Ishikawa (cell line): ENCODE results near the gene STK17B.

Experiments
- CEBPB ChIP-seq: IDR thresholded peaks from 2 replicates; pipeline ENCODE4 v1.6.1; 2012
- CREB1 ChIP-seq: IDR thresholded peaks from 2 replicates; pipeline ENCODE4 v1.6.1; 2012; ENCODE audit warnings: low read depth
- EGR1 ChIP-seq: IDR thresholded peaks from 2 replicates; pipeline ENCODE4 v1.6.1; 2012
- EP300 ChIP-seq: IDR thresholded peaks from 2 replicates; pipeline ENCODE4 v1.6.1; 2012; ENCODE audit warnings: borderline replicate concordance
- FOXM1 ChIP-seq: IDR thresholded peaks from 2 replicates; pipeline ENCODE4 v1.6.1; 2012; ENCODE audit warnings: low read depth, borderline replicate concordance
- MAX ChIP-seq: IDR thresholded peaks from 2 replicates; pipeline ENCODE4 v1.6.1; 2012
- NFIC ChIP-seq: IDR thresholded peaks from 2 replicates; pipeline ENCODE4 v1.6.1; 2012
- RAD21 ChIP-seq: IDR thresholded peaks from 2 replicates; pipeline ENCODE4 v1.6.1; 2012; ENCODE audit warnings: low read depth
- TAF1 ChIP-seq: IDR thresholded peaks from 2 replicates; pipeline ENCODE4 v1.6.1; 2012; ENCODE audit warnings: low read depth, mild to moderate bottlenecking
- TCF12 ChIP-seq: IDR thresholded peaks from 2 replicates; pipeline ENCODE4 v1.6.1; 2012; ENCODE audit warnings: low read depth
- TEAD4 ChIP-seq: IDR thresholded peaks from 2 replicates; pipeline ENCODE4 v1.6.1; 2012
- YY1 ChIP-seq: IDR thresholded peaks from 2 replicates; pipeline ENCODE4 v1.6.1; 2012; ENCODE audit warnings: low read depth
- ZBTB7A ChIP-seq: IDR thresholded peaks from 2 replicates; pipeline ENCODE4 v1.6.1; 2012; ENCODE audit warnings: low read depth
- TF ChIP-seq, protein P1 (sequence below): IDR thresholded peaks from 2 replicates; pipeline ENCODE4 v1.6.1; 2012
- TF ChIP-seq, protein P2 (sequence below): IDR thresholded peaks from 2 replicates; pipeline ENCODE4 v1.6.1; 2012; ENCODE audit warnings: low read depth, mild to moderate bottlenecking

STK17B gene

DNA sequence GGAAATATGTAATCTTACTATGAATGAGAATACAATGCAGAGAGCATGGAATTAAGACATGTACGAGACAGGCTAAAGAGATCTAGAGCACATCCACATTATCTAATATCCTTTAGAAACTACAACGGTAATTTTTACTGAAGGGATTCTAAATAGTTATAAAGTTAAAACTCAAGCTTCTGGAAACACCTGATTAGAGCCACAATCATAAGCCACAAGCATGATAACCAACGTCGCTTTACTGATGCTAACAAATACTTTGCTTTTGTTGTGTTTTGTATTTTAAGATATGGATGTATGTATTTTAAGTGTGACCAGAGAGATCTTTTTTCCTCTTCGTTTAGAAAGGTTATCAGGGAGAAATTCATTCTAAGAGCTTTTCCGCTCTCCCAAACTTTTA is 44.0 kb upstream of the STK17B start:
- TF ChIP-seq CEBPB = no peak
- no peak for TF ChIP-seq TAF1

DNA sequence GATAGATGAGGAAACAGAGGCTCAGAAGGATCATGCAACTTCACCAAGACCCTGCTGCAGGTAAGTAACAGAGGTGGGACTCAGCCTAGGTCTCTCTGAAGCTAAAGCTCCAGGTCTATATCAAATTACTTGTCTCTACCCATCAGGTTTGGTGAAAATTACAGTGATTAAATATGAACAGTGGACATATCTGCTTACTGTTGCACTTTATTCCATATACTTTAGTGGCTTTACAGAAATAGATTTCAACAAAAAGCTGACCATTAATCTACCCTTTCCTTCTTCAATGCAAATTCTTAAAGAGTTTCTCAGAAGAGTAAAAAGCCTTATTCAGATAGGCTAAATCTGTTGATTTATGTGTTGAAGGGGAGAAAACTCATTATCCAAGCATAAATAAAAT is 42.8 kb upstream of the STK17B start:
- TF ChIP-seq MAX (no peak), TEAD4 (no peak), CEBPB (no peak), YY1 (no peak), TAF1 (no peak), CREB1 (no peak), EP300 (no peak), EGR1 (no peak), FOXM1 (no peak), NFIC (no peak), ZBTB7A (no peak), TCF12 (no peak), RAD21 (no peak)
- TF ChIP-seq, protein P1, sequence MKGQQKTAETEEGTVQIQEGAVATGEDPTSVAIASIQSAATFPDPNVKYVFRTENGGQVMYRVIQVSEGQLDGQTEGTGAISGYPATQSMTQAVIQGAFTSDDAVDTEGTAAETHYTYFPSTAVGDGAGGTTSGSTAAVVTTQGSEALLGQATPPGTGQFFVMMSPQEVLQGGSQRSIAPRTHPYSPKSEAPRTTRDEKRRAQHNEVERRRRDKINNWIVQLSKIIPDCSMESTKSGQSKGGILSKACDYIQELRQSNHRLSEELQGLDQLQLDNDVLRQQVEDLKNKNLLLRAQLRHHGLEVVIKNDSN = no peak
- TF ChIP-seq, protein P2, sequence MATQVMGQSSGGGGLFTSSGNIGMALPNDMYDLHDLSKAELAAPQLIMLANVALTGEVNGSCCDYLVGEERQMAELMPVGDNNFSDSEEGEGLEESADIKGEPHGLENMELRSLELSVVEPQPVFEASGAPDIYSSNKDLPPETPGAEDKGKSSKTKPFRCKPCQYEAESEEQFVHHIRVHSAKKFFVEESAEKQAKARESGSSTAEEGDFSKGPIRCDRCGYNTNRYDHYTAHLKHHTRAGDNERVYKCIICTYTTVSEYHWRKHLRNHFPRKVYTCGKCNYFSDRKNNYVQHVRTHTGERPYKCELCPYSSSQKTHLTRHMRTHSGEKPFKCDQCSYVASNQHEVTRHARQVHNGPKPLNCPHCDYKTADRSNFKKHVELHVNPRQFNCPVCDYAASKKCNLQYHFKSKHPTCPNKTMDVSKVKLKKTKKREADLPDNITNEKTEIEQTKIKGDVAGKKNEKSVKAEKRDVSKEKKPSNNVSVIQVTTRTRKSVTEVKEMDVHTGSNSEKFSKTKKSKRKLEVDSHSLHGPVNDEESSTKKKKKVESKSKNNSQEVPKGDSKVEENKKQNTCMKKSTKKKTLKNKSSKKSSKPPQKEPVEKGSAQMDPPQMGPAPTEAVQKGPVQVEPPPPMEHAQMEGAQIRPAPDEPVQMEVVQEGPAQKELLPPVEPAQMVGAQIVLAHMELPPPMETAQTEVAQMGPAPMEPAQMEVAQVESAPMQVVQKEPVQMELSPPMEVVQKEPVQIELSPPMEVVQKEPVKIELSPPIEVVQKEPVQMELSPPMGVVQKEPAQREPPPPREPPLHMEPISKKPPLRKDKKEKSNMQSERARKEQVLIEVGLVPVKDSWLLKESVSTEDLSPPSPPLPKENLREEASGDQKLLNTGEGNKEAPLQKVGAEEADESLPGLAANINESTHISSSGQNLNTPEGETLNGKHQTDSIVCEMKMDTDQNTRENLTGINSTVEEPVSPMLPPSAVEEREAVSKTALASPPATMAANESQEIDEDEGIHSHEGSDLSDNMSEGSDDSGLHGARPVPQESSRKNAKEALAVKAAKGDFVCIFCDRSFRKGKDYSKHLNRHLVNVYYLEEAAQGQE = no peak

DNA sequence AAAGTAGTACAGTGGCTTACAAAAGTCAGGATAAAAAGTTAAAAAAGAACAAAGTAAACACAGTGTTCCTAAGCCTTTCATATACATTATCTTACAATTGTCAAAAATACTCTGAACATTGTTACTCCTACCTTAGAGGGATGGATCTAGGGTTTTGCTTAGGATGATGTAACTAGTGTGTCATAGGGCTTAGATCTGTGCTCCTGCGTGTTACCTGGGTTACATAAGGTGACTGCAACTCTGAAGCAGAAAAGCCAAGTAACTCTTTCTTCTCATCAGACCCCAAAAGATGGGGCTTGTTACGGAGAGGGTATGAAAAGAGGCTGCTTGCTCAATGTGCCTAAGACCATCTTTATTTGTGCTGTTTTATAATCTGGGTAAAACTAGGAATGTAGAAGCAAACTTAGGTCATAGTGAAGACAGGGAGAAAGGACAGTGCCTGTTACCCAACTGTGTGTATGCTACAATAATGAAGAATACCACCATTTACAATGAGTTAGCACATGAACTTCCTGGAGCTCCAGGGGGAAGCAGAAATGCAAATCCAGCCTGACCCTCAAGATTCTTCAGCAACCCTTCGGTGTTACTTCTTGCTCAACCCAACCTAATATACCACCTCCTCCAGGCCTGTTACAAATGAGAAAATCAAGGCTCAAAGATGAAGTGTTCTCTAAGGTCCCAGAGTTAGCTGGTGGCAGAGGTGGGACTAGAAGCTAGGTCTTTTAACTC is 42.0 kb upstream of the STK17B start:
- no peak for TF ChIP-seq TCF12
- no peak for TF ChIP-seq TAF1
- TF ChIP-seq YY1 = no peak
- TF ChIP-seq, protein P1 = no peak
- no peak for TF ChIP-seq FOXM1
- TF ChIP-seq RAD21 = no peak
- TF ChIP-seq MAX = no peak
- TF ChIP-seq NFIC = no peak
- TF ChIP-seq EP300 = no peak
- no peak for TF ChIP-seq CREB1
- TF ChIP-seq, protein P2 = no peak

GRCh38 chr2:196208915-196209314 is 37.5 kb upstream of the STK17B start:
- TF ChIP-seq YY1 = no peak
- TF ChIP-seq CEBPB = peak; percentile 24; the same call in 1 of the 2 replicates
- no peak for TF ChIP-seq MAX
- TF ChIP-seq EP300 = peak; percentile 44; the same call in 1 of the 2 replicates
- peak; percentile 15; the same call in 1 of the 2 replicates for TF ChIP-seq TEAD4
- TF ChIP-seq RAD21 = peak; percentile 3; the same call in 1 of the 2 replicates
- TF ChIP-seq ZBTB7A = no peak
- no peak for TF ChIP-seq NFIC
- TF ChIP-seq, protein P1 = no peak
- no peak for TF ChIP-seq TAF1
- no peak for TF ChIP-seq FOXM1

DNA sequence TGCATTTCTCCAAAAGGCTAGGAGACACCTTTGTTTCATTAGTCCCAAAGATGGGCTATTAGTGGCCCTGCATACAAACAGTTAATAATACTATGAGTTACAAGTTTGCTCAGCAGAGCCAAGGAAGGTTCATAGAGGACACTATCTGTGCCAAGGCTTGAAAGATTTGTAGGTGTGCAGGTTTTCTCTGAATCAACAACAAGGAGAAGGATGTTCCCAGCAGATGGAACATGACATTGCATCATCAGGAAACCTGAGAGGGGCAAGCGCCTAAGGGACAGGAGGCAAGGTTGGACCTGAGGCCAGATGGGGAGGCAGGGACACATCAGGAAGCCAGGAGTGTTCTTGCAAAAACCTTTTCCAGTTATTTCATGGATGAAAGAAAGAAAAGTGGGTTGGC is 35.4 kb upstream of the STK17B start:
- TF ChIP-seq NFIC = no peak
- TF ChIP-seq EP300 = no peak
- no peak for TF ChIP-seq CREB1
- no peak for TF ChIP-seq TEAD4
- TF ChIP-seq, protein P2 = no peak
- TF ChIP-seq, protein P1 = no peak
- 0 out of 2 replicates have a peak, but pooled peaks have one; percentile 20 for TF ChIP-seq CEBPB
